Panc1 (cell line): ENCODE data around the gene UBE2J2.

Experiments
- POLR2AphosphoS5 ChIP-seq: IDR thresholded peaks from 2 replicates; pipeline ENCODE4 v1.6.1; 2012; ENCODE audit warnings: mild to moderate bottlenecking, low read depth, low read length, moderate library complexity
- REST ChIP-seq, 2 experiments: IDR thresholded peaks; 2 replicates each; pipeline ENCODE4 v1.6.1; 2011 to 2012; ENCODE audit warnings: low read depth in 2 of 2, control low read depth in 1 of 2, low read length in 1 of 2, mild to moderate bottlenecking in 1 of 2, moderate library complexity in 1 of 2; ENCODE audit not compliant: insufficient read depth in 1 of 2
- TCF7L2 ChIP-seq: IDR thresholded peaks from 2 replicates; pipeline ENCODE4 v1.6.1; 2011; ENCODE audit warnings: mild to moderate bottlenecking, low read depth, low read length, inconsistent platforms
- TF ChIP-seq, protein P1 (sequence below): fragments of 450-650 bp; IDR thresholded peaks from 2 replicates; pipeline ENCODE4 v1.5.1; 2017; ENCODE audit warnings: mild to moderate bottlenecking

- TF ChIP-seq, protein P1, sequence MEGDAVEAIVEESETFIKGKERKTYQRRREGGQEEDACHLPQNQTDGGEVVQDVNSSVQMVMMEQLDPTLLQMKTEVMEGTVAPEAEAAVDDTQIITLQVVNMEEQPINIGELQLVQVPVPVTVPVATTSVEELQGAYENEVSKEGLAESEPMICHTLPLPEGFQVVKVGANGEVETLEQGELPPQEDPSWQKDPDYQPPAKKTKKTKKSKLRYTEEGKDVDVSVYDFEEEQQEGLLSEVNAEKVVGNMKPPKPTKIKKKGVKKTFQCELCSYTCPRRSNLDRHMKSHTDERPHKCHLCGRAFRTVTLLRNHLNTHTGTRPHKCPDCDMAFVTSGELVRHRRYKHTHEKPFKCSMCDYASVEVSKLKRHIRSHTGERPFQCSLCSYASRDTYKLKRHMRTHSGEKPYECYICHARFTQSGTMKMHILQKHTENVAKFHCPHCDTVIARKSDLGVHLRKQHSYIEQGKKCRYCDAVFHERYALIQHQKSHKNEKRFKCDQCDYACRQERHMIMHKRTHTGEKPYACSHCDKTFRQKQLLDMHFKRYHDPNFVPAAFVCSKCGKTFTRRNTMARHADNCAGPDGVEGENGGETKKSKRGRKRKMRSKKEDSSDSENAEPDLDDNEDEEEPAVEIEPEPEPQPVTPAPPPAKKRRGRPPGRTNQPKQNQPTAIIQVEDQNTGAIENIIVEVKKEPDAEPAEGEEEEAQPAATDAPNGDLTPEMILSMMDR, result no peak
- no peak for TF ChIP-seq POLR2AphosphoS5
- no peak for TF ChIP-seq REST (IDR thresholded peaks at IDR 0.05; ENCODE audit: insufficient read depth in 1 of 2, low read depth in 2 of 2, low read length in 1 of 2)
- TF ChIP-seq TCF7L2, result no peak
Measured at GRCh38 chr1:1322952-1323351, 49.3 kb upstream of the UBE2J2 start.
